ENCODE data around the gene PRDM11. TPM values are rescaled to one million over a fixed set of nuclear protein-coding genes. Genes with fewer than 3 reads are reported as not detected.

The PRDM11 gene
- total and polyA plus RNA-seq, 2 of the 8 experiments (the other 6 are each of a cell fraction or from before 2014, with no cell fraction given) = 3.6 to 11.7 TPM

- Histone ChIP-seq H4K20me1 (replicated peaks in 1 of 2; ENCODE audit: control insufficient read depth in 1 of 2, insufficient read depth in 2 of 2, low read length in 2 of 2) (no peaks in the 10 kb centered on the region), H3K27me3 (replicated peaks in 1 of 4; ENCODE audit: control insufficient read depth in 3 of 4, extremely low read depth in 1 of 4, insufficient read depth in 3 of 4, low read length in 3 of 4) (no peaks in the 10 kb centered on the region), H3K79me1 (ENCODE audit: low read depth, low read length) (no peaks in the 10 kb centered on the region), H2AK5ac (ENCODE audit: low read depth, low read length) (no peak overlapping the region), H2BK120ac (replicated peaks; ENCODE audit: low read depth, low read length) (no peak overlapping the region), H4K5ac (ENCODE audit: insufficient read length, low read depth, low read length) (no peak overlapping the region), H2BK12ac (ENCODE audit: low read depth, low read length) (no peak overlapping the region), H4K91ac (replicated peaks; ENCODE audit: insufficient read length, low read length) (no peak overlapping the region), H3K9me3 (ENCODE audit: insufficient read depth in 2 of 2, low read depth in 1 of 2, low read length in 1 of 2) (no peaks in the 10 kb centered on the region), H2BK20ac (ENCODE audit: low read length) (no peak overlapping the region), H3K27ac (ENCODE audit: low read depth, low read length) (no peak overlapping the region), H3K4me2 (ENCODE audit: insufficient read depth in 1 of 2, low read depth in 2 of 2, low read length in 2 of 2) (no peak overlapping the region), H4K8ac (ENCODE audit: extremely low read depth, insufficient read depth, low read length) (no peak overlapping the region), H3K9ac (replicated peaks in 1 of 4; ENCODE audit: extremely low read depth in 1 of 4, low read depth in 3 of 4, low read length in 3 of 4) (no peak overlapping the region), H3K56ac (replicated peaks; ENCODE audit: insufficient read length, low read depth, low read length) (no peak overlapping the region), H3K14ac (ENCODE audit: insufficient read length) (no peak overlapping the region), H2BK15ac (ENCODE audit: low read length) (no peak overlapping the region), H3K23ac (ENCODE audit: insufficient read length) (no peak overlapping the region), H3K4me1 (replicated peaks in 1 of 4; ENCODE audit: control insufficient read depth in 3 of 4, insufficient read depth in 4 of 4, low read length in 3 of 4) (no peaks in the 10 kb centered on the region; a peak in 1 of 7 replicates), H3K79me2 (ENCODE audit: control insufficient read depth in 1 of 2, insufficient read depth in 2 of 2, low read length in 2 of 2) (no peaks in the 10 kb centered on the region), H3K36me3 (ENCODE audit: control insufficient read depth in 2 of 4, insufficient read depth in 4 of 4, low read length in 3 of 4) (no peaks in the 10 kb centered on the region), H2AFZ (ENCODE audit: low read length) (no peak overlapping the region), H3K23me2 (ENCODE audit: low read depth, low read length) (no peaks in the 10 kb centered on the region), H3K18ac (ENCODE audit: extremely low read depth, low read length) (no peak overlapping the region), H3K4ac (replicated peaks; ENCODE audit: insufficient read length, low read depth, low read length) (no peak overlapping the region), H2BK5ac (ENCODE audit: low read depth, low read length) (no peak overlapping the region), H3K4me3 (ENCODE audit: extremely low read depth in 1 of 4, insufficient read depth in 2 of 4, low read depth in 3 of 4, low read length in 4 of 4) (no peak overlapping the region)
- TF ChIP-seq SAP30 (IDR thresholded peaks at IDR 0.05; ENCODE audit: insufficient read depth, insufficient replicate concordance, low read length) = no peak
- no peak for TF ChIP-seq POU5F1 (IDR thresholded peaks at IDR 0.05; ENCODE audit: low read depth, low read length)
- TF ChIP-seq SUZ12 (IDR thresholded peaks at IDR 0.05; ENCODE audit: low read length) = no peak
- no peak for TF ChIP-seq KDM1A (IDR thresholded peaks at IDR 0.05; ENCODE audit: borderline replicate concordance, low read length)
- no peak for TF ChIP-seq RBBP5 (IDR thresholded peaks at IDR 0.05; ENCODE audit: borderline replicate concordance, low read depth, low read length)
- no peak for TF ChIP-seq TEAD4 (IDR thresholded peaks at IDR 0.05; ENCODE audit: low read depth, low read length)
- no peak for TF ChIP-seq ATF2 (IDR thresholded peaks at IDR 0.05; ENCODE audit: low read length)
- FAIRE-seq = no peak
- DNase-seq (ENCODE audit: low read depth in 1 of 2, low spot score in 2 of 2) = no peak
- ChIA-PET CTCF (ENCODE audit: partially characterized antibody) (interaction anchor here (0.6 to 5.5 kb wide), 16 partner anchors 10 to 314 kb away, joined by 3 to 64 read pairs (median 4); no protein-coding TSS in a partner anchor), POLR2A (ENCODE audit: partially characterized antibody) (no interaction called here)
- whole genome bisulfite sequencing, 2 experiments (ENCODE audit: extremely low coverage in 1 of 2, insufficient coverage in 1 of 2, insufficient read length in 1 of 2, insufficient replicate concordance in 2 of 2, low coverage in 1 of 2, low lambda C conversion rate in 2 of 2, missing lambda C conversion rate in 1 of 2) = 82% methylated on average over 3 of the region's 3 CpGs; no CpG with 5 or more reads in 1 of the 2 experiments
Measured at GRCh38 chr11:45250035-45250718, 103.7 kb downstream of the PRDM11 start.

All from H1 (cell line).